ENCODE measurements around the gene TRIM37. TPM values are rescaled to one million over a fixed set of nuclear protein-coding genes. Genes with fewer than 3 reads are reported as not detected.

TRIM37 gene
- polyA plus RNA-seq, 1 donor (not counting 4 experiments of a cell fraction or from before 2014, with no cell fraction given), result 26.4 TPM

- Histone ChIP-seq H2AFZ (ENCODE audit: control insufficient read depth, low read length) (no peak overlapping the region), H3K4me2 (ENCODE audit: control insufficient read depth, extremely low read depth, insufficient read depth, low read depth, low read length) (no peak overlapping the region), H4K20me1 (ENCODE audit: control insufficient read depth, extremely low read depth, insufficient read depth, low read length) (no peaks in the 10 kb centered on the region), H3K27ac (ENCODE audit: control insufficient read depth, insufficient read depth, low read length) (no peak overlapping the region), H3K4me3 (ENCODE audit: control insufficient read depth in 2 of 3, extremely low read depth in 1 of 3, insufficient read depth in 2 of 3, low read depth in 1 of 3, low read length in 3 of 3) (no peak overlapping the region), H3K9me1 (ENCODE audit: control insufficient read depth, extremely low read depth, insufficient read depth, low read length) (no peaks in the 10 kb centered on the region), H3K9me3 (ENCODE audit: control insufficient read depth, low read depth, low read length) (no peaks in the 10 kb centered on the region), H3K27me3 (ENCODE audit: control insufficient read depth, extremely low read depth, insufficient read depth, low read length) (no peaks in the 10 kb centered on the region), H3K36me3 (ENCODE audit: control insufficient read depth in 2 of 2, extremely low read depth in 1 of 2, insufficient read depth in 2 of 2, low read length in 2 of 2) (no peaks in the 10 kb centered on the region), H3K79me2 (ENCODE audit: control insufficient read depth, insufficient read depth, low read length) (peaks cover 57% of the 10 kb centered on the region), H3K4me1 (ENCODE audit: control insufficient read depth, extremely low read depth, insufficient read depth, low read length) (no peaks in the 10 kb centered on the region), H3K9ac (ENCODE audit: control insufficient read depth, extremely low read depth, insufficient read depth, low read length) (no peak overlapping the region)
- dilution Hi-C loops (cut with MboI; ENCODE audit: extremely low pct_ligation_motif_present, low sequenced_read_pairs), result no loop called here
- DNase-seq (ENCODE audit: low read depth, low spot score) (no peak), FAIRE-seq (no peak)
- TF ChIP-seq EZH2 (IDR thresholded peaks at IDR 0.05; ENCODE audit: low read length) (no peak), CTCF (optimal IDR thresholded peaks at IDR 0.05 in 1 of 3, IDR thresholded peaks at IDR 0.05 in 1 of 3, conservative IDR thresholded peaks at IDR 0.05 in 1 of 3; ENCODE audit: extremely low read depth in 1 of 3, insufficient read depth in 2 of 3, low read length in 3 of 3) (no peak)
Measured at GRCh38 chr17:59131131-59131530, 24.5 kb upstream of the TRIM37 start.

GRCh38 chr17:59129814-59130213 is 23.1 kb upstream of the TRIM37 start:
- Histone ChIP-seq H3K4me2 (ENCODE audit: control insufficient read depth, extremely low read depth, insufficient read depth, low read depth, low read length) (no peak overlapping the region), H3K9ac (ENCODE audit: control insufficient read depth, extremely low read depth, insufficient read depth, low read length) (no peak overlapping the region), H3K4me3 (ENCODE audit: control insufficient read depth in 2 of 3, extremely low read depth in 1 of 3, insufficient read depth in 2 of 3, low read depth in 1 of 3, low read length in 3 of 3) (no peak overlapping the region), H2AFZ (ENCODE audit: control insufficient read depth, low read length) (no peak overlapping the region), H3K27ac (ENCODE audit: control insufficient read depth, insufficient read depth, low read length) (no peak overlapping the region), H4K20me1 (ENCODE audit: control insufficient read depth, extremely low read depth, insufficient read depth, low read length) (no peaks in the 10 kb centered on the region), H3K27me3 (ENCODE audit: control insufficient read depth, extremely low read depth, insufficient read depth, low read length) (no peaks in the 10 kb centered on the region), H3K9me1 (ENCODE audit: control insufficient read depth, extremely low read depth, insufficient read depth, low read length) (no peaks in the 10 kb centered on the region), H3K4me1 (ENCODE audit: control insufficient read depth, extremely low read depth, insufficient read depth, low read length) (no peaks in the 10 kb centered on the region), H3K79me2 (ENCODE audit: control insufficient read depth, insufficient read depth, low read length) (peaks cover 48% of the 10 kb centered on the region), H3K9me3 (ENCODE audit: control insufficient read depth, low read depth, low read length) (no peaks in the 10 kb centered on the region), H3K36me3 (ENCODE audit: control insufficient read depth in 2 of 2, extremely low read depth in 1 of 2, insufficient read depth in 2 of 2, low read length in 2 of 2) (no peaks in the 10 kb centered on the region)
- DNase-seq (ENCODE audit: low read depth, low spot score) (no peak), FAIRE-seq (no peak)
- no peak for TF ChIP-seq EZH2 (IDR thresholded peaks at IDR 0.05; ENCODE audit: low read length)
- no peak for TF ChIP-seq CTCF (optimal IDR thresholded peaks at IDR 0.05 in 1 of 3, IDR thresholded peaks at IDR 0.05 in 1 of 3, conservative IDR thresholded peaks at IDR 0.05 in 1 of 3; ENCODE audit: extremely low read depth in 1 of 3, insufficient read depth in 2 of 3, low read length in 3 of 3)
- dilution Hi-C loops (cut with MboI; ENCODE audit: extremely low pct_ligation_motif_present, low sequenced_read_pairs), result no loop called here

All from keratinocyte (primary cell).